Endometrial microvascular endothelial cells (primary cell): Measurements from ENCODE around the gene FDXR. TPM values are rescaled to one million over a fixed set of nuclear protein-coding genes. Genes with fewer than 3 reads are reported as not detected.
"Not testable (repeated sequence)": the region's sequence is repeated elsewhere in the genome, so short reads cannot be mapped to it uniquely, and the experiment has no call there.

ENCODE experiments used
- in situ Hi-C: cut with HindIII; loops from 2 replicates; pipeline ENCODE4 v1.10.0; 2017; ENCODE audit warnings: low sequenced_read_pairs, low pct_unique_long_range_greater_than_20kb; ENCODE audit errors: inconsistent ontology term
- total RNA-seq: library from RNA; depleted of rRNA; stranded (reverse); fragments of >200 nt; gene quantifications from one replicate; pipeline ENCODE4 v1.2.3, GENCODE V29; 2015; ENCODE audit errors: inconsistent ontology term

Gene FDXR
- total RNA-seq, 1 donor from 2014 or later, result 73.7 TPM

GRCh38 chr17:74875155-74875976 is 2.6 kb upstream of the FDXR start:
- in situ Hi-C loops, result no loop called here

DNA sequence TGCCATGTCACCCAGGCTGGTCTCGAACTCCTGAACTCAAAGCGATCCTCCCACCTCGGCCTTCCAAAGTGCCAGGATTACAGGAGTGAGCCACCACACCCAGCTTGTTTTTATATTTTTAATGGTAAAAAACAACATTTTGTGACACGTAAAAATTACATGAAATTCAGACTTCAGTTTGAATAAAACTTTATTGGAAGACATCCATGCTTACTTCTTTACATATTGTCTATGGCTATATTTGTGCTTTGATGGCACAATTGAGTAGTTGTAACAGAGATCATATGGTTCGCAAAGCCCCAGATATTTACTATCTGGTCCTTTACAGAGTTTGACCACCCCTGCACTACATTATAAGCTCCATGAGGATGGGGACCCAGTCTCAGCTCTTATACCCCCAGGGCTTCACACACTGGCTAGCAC is 1.8 kb upstream of the FDXR start:
- in situ Hi-C loops, result no loop called here

GRCh38 chr17:74873874-74874614 is 1.2 kb upstream of the FDXR start:
- in situ Hi-C loops, result no loop called here

- in situ Hi-C loops, result no loop called here
Measured at GRCh38 chr17:74873037-74873873, 461 bp upstream of the FDXR start.

GRCh38 chr17:74871356-74872076 is 1.3 kb downstream of the FDXR start:
- in situ Hi-C loops, result no loop called here

- in situ Hi-C loops, result no loop called here
Measured at GRCh38 chr17:74870512-74870911, 2.3 kb downstream of the FDXR start.

GRCh38 chr17:74870028-74870427 is 2.8 kb downstream of the FDXR start:
- in situ Hi-C loops, result not testable (repeated sequence)

GRCh38 chr17:74868908-74869255 is 3.9 kb downstream of the FDXR start:
- in situ Hi-C loops, result loop anchor here (10.0 kb wide), 1 partner anchor 84 kb away; no protein-coding TSS in a partner anchor

GRCh38 chr17:74868251-74868907 is 4.4 kb downstream of the FDXR start:
- in situ Hi-C loops, result loop anchor here (10.0 kb wide), 1 partner anchor 84 kb away; no protein-coding TSS in a partner anchor

GRCh38 chr17:74866198-74866835 is 6.5 kb downstream of the FDXR start:
- in situ Hi-C loops, result loop anchor here (10.0 kb wide), 1 partner anchor 82 kb away; no protein-coding TSS in a partner anchor

DNA sequence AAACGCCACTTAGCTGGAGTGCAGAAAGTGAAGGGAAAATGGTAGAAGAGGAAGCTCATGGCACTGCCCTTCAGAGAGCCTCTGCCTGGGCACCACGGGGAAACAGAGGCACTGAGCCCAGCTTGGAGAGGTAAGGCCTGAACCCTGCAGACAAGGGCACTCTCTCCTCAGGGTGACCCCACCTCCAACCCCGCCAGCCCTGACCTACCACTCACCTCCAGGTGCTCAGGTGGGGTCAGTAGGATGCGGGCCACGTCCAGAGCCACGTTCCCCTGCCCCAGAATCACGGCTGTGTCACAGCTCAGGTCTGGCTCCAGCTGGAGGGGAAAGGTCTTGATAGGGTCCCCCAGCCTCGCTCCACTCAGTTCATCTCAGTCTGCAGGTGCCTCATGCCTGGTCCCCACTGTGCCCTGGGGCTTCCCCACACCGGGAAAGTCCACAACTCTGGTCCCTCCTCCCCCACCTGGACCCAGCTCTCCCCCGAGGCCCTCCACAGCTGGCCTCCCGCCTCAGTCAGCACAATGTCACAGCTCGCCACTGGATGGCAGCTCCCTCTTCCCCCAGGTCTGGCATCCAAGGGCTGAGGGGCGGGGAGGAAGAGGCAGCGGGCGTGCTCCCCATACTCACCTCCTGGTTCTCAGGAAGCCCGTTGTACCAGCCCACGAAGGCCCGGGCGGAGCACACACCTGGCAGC is 7.1 kb downstream of the FDXR start:
- in situ Hi-C loops, result loop anchor here (10.0 kb wide), 1 partner anchor 81 kb away; no protein-coding TSS in a partner anchor

DNA sequence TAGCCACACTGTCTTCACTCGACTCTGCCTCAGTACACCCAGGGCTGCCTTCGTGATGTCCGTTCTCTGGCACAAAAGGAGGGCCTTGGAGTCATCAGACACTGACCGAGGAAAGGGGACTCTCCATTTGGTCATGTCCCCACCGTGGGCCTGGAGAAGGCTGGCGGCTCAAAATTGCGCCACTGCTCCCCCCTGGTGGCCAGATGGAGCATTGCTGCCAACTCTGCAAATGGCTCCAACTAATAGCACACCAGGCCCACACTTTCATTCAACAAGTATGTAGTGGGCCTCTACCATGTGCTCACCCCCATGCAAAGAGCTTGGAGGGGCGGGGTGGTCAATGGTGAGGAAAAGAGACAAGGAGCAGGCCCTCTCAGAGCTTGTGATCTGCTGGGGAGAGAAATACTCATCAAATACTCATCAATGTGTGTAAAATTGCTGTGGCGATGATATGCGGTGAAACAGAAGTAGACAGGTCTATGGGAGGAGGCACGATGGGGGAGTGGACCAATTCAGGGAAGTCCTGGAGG is 7.9 kb downstream of the FDXR start:
- in situ Hi-C loops, result loop anchor here (10.0 kb wide), 1 partner anchor 80 kb away; no protein-coding TSS in a partner anchor

GRCh38 chr17:74864297-74864865 is 8.4 kb downstream of the FDXR start:
- in situ Hi-C loops, result loop anchor here (10.0 kb wide), 1 partner anchor 80 kb away; no protein-coding TSS in a partner anchor

DNA sequence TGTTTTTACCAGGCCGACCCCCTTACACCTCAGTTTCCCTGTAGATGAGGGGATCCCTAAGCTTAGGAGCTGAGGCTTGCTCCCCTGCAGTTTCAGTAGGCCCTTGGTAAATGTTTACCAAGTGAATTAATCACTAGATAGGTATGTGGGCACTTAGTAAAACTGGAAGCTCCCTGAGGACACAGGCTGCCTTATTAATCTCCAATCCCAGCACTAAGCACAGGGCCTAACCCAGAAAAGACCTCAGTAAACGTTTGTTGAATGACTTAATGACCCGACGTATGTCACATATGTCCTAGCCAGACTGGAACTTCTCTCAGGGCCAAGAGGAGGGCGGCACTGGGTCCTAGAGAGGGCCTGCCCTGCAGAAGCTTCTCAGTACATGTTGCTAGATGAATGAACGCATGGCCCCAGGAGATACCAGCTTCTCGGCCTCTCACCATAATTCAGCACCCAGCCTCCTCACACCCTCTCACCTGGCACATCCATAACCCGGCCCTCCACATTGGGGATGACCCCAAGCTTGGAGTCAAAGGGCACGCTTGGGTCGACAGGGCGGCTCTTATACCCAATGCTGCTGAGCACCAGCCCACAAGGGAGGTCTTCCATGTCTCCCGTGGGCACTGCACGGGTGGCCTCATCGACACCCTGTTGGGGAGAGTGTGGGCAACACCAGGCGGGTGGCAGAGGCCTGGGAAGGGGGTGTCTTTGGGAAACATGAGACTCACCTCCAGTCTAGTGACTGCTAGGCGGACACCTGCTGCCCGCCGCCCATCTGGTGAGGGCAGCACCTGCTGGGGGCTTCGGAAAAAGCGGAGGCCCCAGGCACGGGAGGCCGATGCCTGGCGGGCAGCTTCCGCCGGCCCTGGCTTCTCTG is 9.1 kb downstream of the FDXR start:
- in situ Hi-C loops, result loop anchor here (10.0 kb wide), 1 partner anchor 79 kb away; no protein-coding TSS in a partner anchor

- in situ Hi-C loops, result loop anchor here (10.0 kb wide), 1 partner anchor 78 kb away; no protein-coding TSS in a partner anchor
Measured at GRCh38 chr17:74862919-74863318, 9.9 kb downstream of the FDXR start.
